Keratinocyte (primary cell): Measurements from ENCODE around the gene IRX2. TPM values are rescaled to one million over a fixed set of nuclear protein-coding genes. Genes with fewer than 3 reads are reported as not detected.

Experiments
- DNase-seq: peaks from one replicate; pipeline ENCODE4 v3.0.0-alpha.2; 2011; ENCODE audit warnings: low read depth, missing footprints, low spot score
- FAIRE-seq: peaks from 2 replicates; lab custom pipeline; 2011; peaks lifted over from hg19 to GRCh38; lab: Jason Lieb, UNC
- H2AFZ ChIP-seq: 2 replicates; pipeline ENCODE4 v1.6.0; 2012; ENCODE audit warnings: low read length, control low read depth, inconsistent platforms; ENCODE audit not compliant: control insufficient read depth
- H3K27ac ChIP-seq: 2 replicates; pipeline ENCODE4 v1.5.1; 2011; ENCODE audit warnings: low read length; ENCODE audit not compliant: control insufficient read depth, insufficient read depth
- H3K27me3 ChIP-seq: 3 replicates; pipeline ENCODE4 v1.6.0; 2011; ENCODE audit warnings: low read length; ENCODE audit not compliant: control insufficient read depth, insufficient read depth; ENCODE audit errors: extremely low read depth
- H3K36me3 ChIP-seq, 2 experiments: 2 replicates in 1 of 2; 3 replicates in 1 of 2; pipeline ENCODE4 v1.5.1; 2011; ENCODE audit warnings: low read length in 2 of 2, mild to moderate bottlenecking in 1 of 2; ENCODE audit not compliant: control insufficient read depth in 2 of 2, insufficient read depth in 2 of 2; ENCODE audit errors: extremely low read depth in 1 of 2
- H3K4me1 ChIP-seq: 3 replicates; pipeline ENCODE4 v1.5.1; 2011; ENCODE audit warnings: low read length; ENCODE audit not compliant: control insufficient read depth, insufficient read depth; ENCODE audit errors: extremely low read depth
- H3K4me2 ChIP-seq: 3 replicates; pipeline ENCODE4 v1.6.0; 2011; ENCODE audit warnings: low read depth, low read length; ENCODE audit not compliant: control insufficient read depth, insufficient read depth; ENCODE audit errors: extremely low read depth
- H3K4me3 ChIP-seq, 3 experiments: fragments of 200-600 bp in 1 of 3; sonication (generic) in 1 of 3; 2 replicates in 2 of 3; 3 replicates in 1 of 3; pipeline ENCODE4 v1.5.1; 2011 to 2016; ENCODE audit warnings: low read length in 3 of 3, mild to moderate bottlenecking in 3 of 3, control low read depth in 2 of 3, inconsistent platforms in 1 of 3, low read depth in 1 of 3, mixed read lengths in 1 of 3, mixed run types in 1 of 3, moderate library complexity in 1 of 3; ENCODE audit not compliant: control insufficient read depth in 2 of 3, insufficient read depth in 2 of 3; ENCODE audit errors: extremely low read depth in 1 of 3
- H3K79me2 ChIP-seq: 2 replicates; pipeline ENCODE4 v1.6.0; 2012; ENCODE audit warnings: low read length; ENCODE audit not compliant: control insufficient read depth, insufficient read depth
- H3K9ac ChIP-seq: 3 replicates; pipeline ENCODE4 v1.6.0; 2011; ENCODE audit warnings: low read length; ENCODE audit not compliant: control insufficient read depth, insufficient read depth; ENCODE audit errors: extremely low read depth
- H3K9me1 ChIP-seq: 3 replicates; pipeline ENCODE4 v1.6.0; 2011; ENCODE audit warnings: low read length; ENCODE audit not compliant: control insufficient read depth, insufficient read depth; ENCODE audit errors: extremely low read depth
- H3K9me3 ChIP-seq: 2 replicates; pipeline ENCODE4 v1.5.1; 2012; ENCODE audit warnings: low read depth, low read length; ENCODE audit not compliant: control insufficient read depth
- H4K20me1 ChIP-seq: 3 replicates; pipeline ENCODE4 v1.6.0; 2011; ENCODE audit warnings: low read length; ENCODE audit not compliant: control insufficient read depth, insufficient read depth; ENCODE audit errors: extremely low read depth
- CTCF ChIP-seq, 3 experiments: IDR thresholded peaks in 1 of 3; conservative IDR thresholded peaks in 1 of 3; optimal IDR thresholded peaks in 1 of 3; 2 replicates in 2 of 3; 3 replicates in 1 of 3; pipeline versions ENCODE3 to v1.5.1; 2011; ENCODE audit warnings: low read length in 3 of 3, mild to moderate bottlenecking in 3 of 3, moderate library complexity in 2 of 3, control low read depth in 1 of 3, inconsistent platforms in 1 of 3; ENCODE audit not compliant: insufficient read depth in 2 of 3; ENCODE audit errors: extremely low read depth in 1 of 3
- EZH2 ChIP-seq: IDR thresholded peaks from one replicate; pipeline ENCODE4 v1.6.1; 2012; ENCODE audit warnings: inconsistent platforms, mild to moderate bottlenecking, low read length, moderate library complexity
- dilution Hi-C: fragments of 300-500 bp; cut with MboI; formaldehyde crosslinking; loops from one replicate; pipeline ENCODE4 v1.7.0; 2020; ENCODE audit warnings: low sequenced_read_pairs; ENCODE audit not compliant: extremely low pct_ligation_motif_present
- polyA plus RNA-seq, 5 experiments: library from polyadenylated mRNA; depleted of rRNA in 3 of 5; stranded (reverse) in 3 of 5; stranded (forward) in 1 of 5; unstranded in 1 of 5; fragments of >200 nt; gene quantifications; 1 replicate in 1 of 5; 2 replicates in 3 of 5; 3 replicates in 1 of 5; pipeline versions ENCODE4 v1.2.1 to v1.2.3, GENCODE V29; 2011 to 2012; ENCODE audit warnings: missing spikeins in 2 of 5, low read depth in 1 of 5, low replicate concordance in 1 of 5

The IRX2 gene
- polyA plus RNA-seq, 1 donor (not counting 4 experiments of a cell fraction or from before 2014, with no cell fraction given) = 27.1 TPM

- FAIRE-seq (no peak), DNase-seq (no peak)
- Histone ChIP-seq H3K9me3 (no peaks in the 10 kb centered on the region), H3K4me3 (no peak overlapping the region), H3K4me2 (no peak overlapping the region), H2AFZ (no peak overlapping the region), H3K9ac (no peak overlapping the region), H3K79me2 (no peaks in the 10 kb centered on the region), H3K36me3 (no peaks in the 10 kb centered on the region), H4K20me1 (no peaks in the 10 kb centered on the region), H3K27me3 (peaks cover 4% of the 10 kb centered on the region), H3K27ac (no peak overlapping the region), H3K9me1 (no peaks in the 10 kb centered on the region), H3K4me1 (no peaks in the 10 kb centered on the region)
- TF ChIP-seq EZH2 (no peak), CTCF (optimal IDR thresholded peaks at IDR 0.05 in 1 of 3, IDR thresholded peaks at IDR 0.05 in 1 of 3, conservative IDR thresholded peaks at IDR 0.05 in 1 of 3; ENCODE audit: extremely low read depth in 1 of 3, insufficient read depth in 2 of 3, low read length in 3 of 3) (no peak)
- dilution Hi-C loops = no loop called here
Measured at GRCh38 chr5:2704806-2705645, 46.5 kb downstream of the IRX2 start.

- dilution Hi-C loops = no loop called here
- no peaks in the 10 kb centered on the region for H3K79me2 ChIP-seq
- FAIRE-seq (no peak), DNase-seq (no peak)
- H3K9ac ChIP-seq = no peak overlapping the region
- H3K9me1 ChIP-seq = no peaks in the 10 kb centered on the region
- no peak overlapping the region for H3K27ac ChIP-seq
- H4K20me1 ChIP-seq = no peaks in the 10 kb centered on the region
- no peaks in the 10 kb centered on the region for H3K4me1 ChIP-seq
- TF ChIP-seq EZH2 (no peak), CTCF (optimal IDR thresholded peaks at IDR 0.05 in 1 of 3, IDR thresholded peaks at IDR 0.05 in 1 of 3, conservative IDR thresholded peaks at IDR 0.05 in 1 of 3; ENCODE audit: extremely low read depth in 1 of 3, insufficient read depth in 2 of 3, low read length in 3 of 3) (no peak)
- H2AFZ ChIP-seq = no peak overlapping the region
- H3K27me3 ChIP-seq = peaks cover 4% of the 10 kb centered on the region
- no peaks in the 10 kb centered on the region for H3K9me3 ChIP-seq
- no peaks in the 10 kb centered on the region for H3K36me3 ChIP-seq
- no peak overlapping the region for H3K4me2 ChIP-seq
- no peak overlapping the region for H3K4me3 ChIP-seq
Measured at GRCh38 chr5:2704111-2704510, 47.4 kb downstream of the IRX2 start.
